Measurements from ENCODE around the gene NTRK3. TPM values are rescaled to one million over a fixed set of nuclear protein-coding genes. Genes with fewer than 3 reads are reported as not detected.
"Not testable (repeated sequence)": the region's sequence is repeated elsewhere in the genome, so short reads cannot be mapped to it uniquely, and the experiment has no call there.

NTRK3 gene
- total RNA-seq, 2 donors from 2014 or later = 4.2 to 7.2 TPM

- 99% methylated on average over 3 of the region's 3 CpGs for WGBS
- H3K4me1 ChIP-seq (replicated peaks) = no peaks in the 10 kb centered on the region
- no peaks in the 10 kb centered on the region for H3K27me3 ChIP-seq (replicated peaks; ENCODE audit: insufficient read depth)
- DNase-seq (ENCODE audit: low spot score) = no peak
- intact Hi-C loops (cut with DNase I) = no loop called here
- no peak overlapping the region for H3K4me3 ChIP-seq
- H3K9me3 ChIP-seq = no peaks in the 10 kb centered on the region
- no peak overlapping the region for H3K27ac ChIP-seq
- TF ChIP-seq POLR2A (IDR thresholded peaks at IDR 0.05) (no peak), CTCF (IDR thresholded peaks at IDR 0.05) (no peak), POLR2AphosphoS5 (IDR thresholded peaks at IDR 0.05) (no peak)
- H3K36me3 ChIP-seq = no peaks in the 10 kb centered on the region
These were observed 413.2 kb downstream of the NTRK3 start for GRCh38 chr15:87843312-87843711.

- intact Hi-C loops (cut with DNase I) = no loop called here
These were observed 415.0 kb downstream of the NTRK3 start for GRCh38 chr15:87841426-87841998.

GRCh38 chr15:87835830-87836229, 420.7 kb downstream of the NTRK3 start:
- H3K4me1 ChIP-seq (replicated peaks); H3K27me3 ChIP-seq (replicated peaks; ENCODE audit: insufficient read depth); H3K9me3 ChIP-seq; H3K36me3 ChIP-seq; DNase-seq (ENCODE audit: low spot score); H3K4me3 ChIP-seq; H3K27ac ChIP-seq; intact Hi-C loops (cut with DNase I): not testable (repeated sequence)
- WGBS = 65% methylated on average over 1 of the region's 2 CpGs

More at GRCh38 chr15:87841426-87841998, 415.0 kb downstream of the NTRK3 start:
- Histone ChIP-seq H3K36me3 (no peaks in the 10 kb centered on the region), H3K4me1 (replicated peaks) (no peaks in the 10 kb centered on the region), H3K9me3 (no peaks in the 10 kb centered on the region), H3K4me3 (no peak overlapping the region), H3K27me3 (replicated peaks; ENCODE audit: insufficient read depth) (no peaks in the 10 kb centered on the region), H3K27ac (no peak overlapping the region)
- no peak for TF ChIP-seq POLR2A (IDR thresholded peaks at IDR 0.05)
- TF ChIP-seq CTCF (IDR thresholded peaks at IDR 0.05) = no peak
- no peak for TF ChIP-seq POLR2AphosphoS5 (IDR thresholded peaks at IDR 0.05)
- no peak for DNase-seq (ENCODE audit: low spot score)
- 71% methylated on average over 1 of the region's 1 CpG for WGBS

DNA sequence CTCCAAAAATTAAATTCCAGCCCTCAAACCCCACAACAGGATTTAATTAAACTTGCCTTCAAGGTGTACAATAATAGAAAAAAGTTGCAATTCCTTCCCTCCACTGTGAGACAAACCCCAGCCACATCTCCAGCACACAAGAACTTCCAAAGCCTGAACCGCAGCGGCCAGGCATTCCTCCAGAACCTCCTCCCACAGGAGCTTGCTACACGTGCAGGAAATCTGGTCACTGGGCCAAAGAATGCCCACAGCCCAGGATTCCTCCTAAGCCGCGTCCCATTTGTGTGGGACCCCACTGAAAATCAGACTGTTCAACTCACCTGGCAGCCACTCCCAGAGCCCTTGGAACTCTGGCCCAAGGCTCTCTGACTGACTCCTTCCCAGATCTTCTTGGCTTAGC, 423.2 kb downstream of the NTRK3 start:
- H3K4me1 ChIP-seq (replicated peaks); intact Hi-C loops (cut with DNase I): not testable (repeated sequence)

DNA sequence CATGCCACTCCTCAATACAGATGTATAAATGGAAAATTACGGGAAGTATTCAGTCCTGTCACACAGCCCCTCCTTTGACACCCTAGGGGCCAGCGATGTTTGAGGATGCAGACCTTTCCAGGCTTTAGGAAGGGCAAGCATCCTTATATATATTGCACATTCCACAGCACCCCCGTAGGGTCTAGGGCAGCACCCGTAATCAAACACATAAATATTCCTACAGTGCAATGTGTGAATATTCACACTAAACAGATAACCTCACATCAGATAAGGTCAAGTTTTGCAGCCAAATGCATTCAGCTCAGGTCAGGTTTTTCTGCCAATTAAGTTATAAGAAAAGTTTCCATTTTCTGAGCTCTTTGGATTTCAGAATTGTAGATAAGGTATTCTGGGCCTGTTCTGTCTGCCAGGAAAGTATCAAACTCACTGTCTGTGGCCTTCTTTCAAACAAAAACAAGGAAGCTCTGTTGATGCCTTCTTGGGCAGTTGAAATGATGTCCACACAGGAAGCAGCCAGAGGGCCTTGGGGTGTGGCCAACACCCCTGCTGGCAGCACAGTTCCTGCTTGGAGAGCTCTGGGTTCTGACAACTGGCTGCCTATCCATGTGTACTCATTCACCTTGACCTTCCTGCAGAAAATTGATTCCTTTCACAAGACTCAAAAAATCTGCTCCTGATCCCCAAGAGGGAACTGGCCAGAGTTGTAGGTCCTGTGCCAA, 427.0 kb downstream of the NTRK3 start:
- no peaks in the 10 kb centered on the region for H3K4me1 ChIP-seq (replicated peaks)
- no peak overlapping the region for H3K27ac ChIP-seq
- intact Hi-C loops (cut with DNase I) = no loop called here
- no peak for DNase-seq (ENCODE audit: low spot score)
- H3K36me3 ChIP-seq = no peaks in the 10 kb centered on the region
- no peaks in the 10 kb centered on the region for H3K27me3 ChIP-seq (replicated peaks; ENCODE audit: insufficient read depth)
- TF ChIP-seq POLR2A (IDR thresholded peaks at IDR 0.05) = no peak
- no peak for TF ChIP-seq POLR2AphosphoS5 (IDR thresholded peaks at IDR 0.05)
- no peak for TF ChIP-seq CTCF (IDR thresholded peaks at IDR 0.05)
- no peaks in the 10 kb centered on the region for H3K9me3 ChIP-seq
- H3K4me3 ChIP-seq = no peak overlapping the region
- 91% methylated on average over 4 of the region's 4 CpGs for WGBS

More for the DNA sequence above, 423.2 kb downstream of the NTRK3 start:
- WGBS = 79% methylated on average over 5 of the region's 5 CpGs
- H3K9me3 ChIP-seq; H3K36me3 ChIP-seq; H3K27me3 ChIP-seq (replicated peaks; ENCODE audit: insufficient read depth); DNase-seq (ENCODE audit: low spot score); H3K27ac ChIP-seq; H3K4me3 ChIP-seq: not testable (repeated sequence)

DNA sequence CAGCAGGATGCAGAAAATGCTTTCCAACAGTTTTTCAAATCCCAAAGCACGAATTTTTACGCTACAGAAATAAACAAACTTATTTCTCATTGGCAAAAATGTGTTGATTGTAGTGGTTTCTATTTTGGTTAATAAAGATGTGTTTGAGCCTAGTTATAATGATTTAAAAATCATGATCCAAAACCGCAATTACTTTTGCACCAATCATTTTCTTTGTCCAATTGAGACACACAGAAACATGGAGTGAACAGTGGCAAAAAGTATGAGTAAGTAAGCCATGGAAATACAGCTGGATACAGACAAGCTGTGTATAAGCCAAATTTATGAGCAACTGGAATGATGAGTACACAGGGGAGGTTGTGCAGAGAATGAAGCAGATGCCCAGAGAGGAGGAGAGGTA, 427.9 kb downstream of the NTRK3 start:
- no peaks in the 10 kb centered on the region for H3K4me1 ChIP-seq (replicated peaks)
- intact Hi-C loops (cut with DNase I) = no loop called here
- DNase-seq (ENCODE audit: low spot score) = no peak
- no peaks in the 10 kb centered on the region for H3K27me3 ChIP-seq (replicated peaks; ENCODE audit: insufficient read depth)
- H3K27ac ChIP-seq = no peak overlapping the region
- no peaks in the 10 kb centered on the region for H3K36me3 ChIP-seq
- no peak overlapping the region for H3K4me3 ChIP-seq
- no peaks in the 10 kb centered on the region for H3K9me3 ChIP-seq
- 85% methylated on average over 3 of the region's 3 CpGs for WGBS
- TF ChIP-seq POLR2A (IDR thresholded peaks at IDR 0.05) (no peak), CTCF (IDR thresholded peaks at IDR 0.05) (no peak), POLR2AphosphoS5 (IDR thresholded peaks at IDR 0.05) (no peak)

Measured in prostate gland (tissue), 2 donors.